Central memory CD4-positive, alpha-beta T cell (primary cell): ENCODE results near the gene HMGN4.

ENCODE experiments used
- DNase-seq: peaks from one replicate; pipeline ENCODE4 v3.0.0; 2022

Gene HMGN4

GRCh38 chr6:26552640-26553188 lies 14.5 kb downstream of the HMGN4 start:
- DNase-seq = no peak

- DNase-seq = peak; percentile 75
These were observed 15.1 kb downstream of the HMGN4 start for GRCh38 chr6:26553264-26553634.

DNA sequence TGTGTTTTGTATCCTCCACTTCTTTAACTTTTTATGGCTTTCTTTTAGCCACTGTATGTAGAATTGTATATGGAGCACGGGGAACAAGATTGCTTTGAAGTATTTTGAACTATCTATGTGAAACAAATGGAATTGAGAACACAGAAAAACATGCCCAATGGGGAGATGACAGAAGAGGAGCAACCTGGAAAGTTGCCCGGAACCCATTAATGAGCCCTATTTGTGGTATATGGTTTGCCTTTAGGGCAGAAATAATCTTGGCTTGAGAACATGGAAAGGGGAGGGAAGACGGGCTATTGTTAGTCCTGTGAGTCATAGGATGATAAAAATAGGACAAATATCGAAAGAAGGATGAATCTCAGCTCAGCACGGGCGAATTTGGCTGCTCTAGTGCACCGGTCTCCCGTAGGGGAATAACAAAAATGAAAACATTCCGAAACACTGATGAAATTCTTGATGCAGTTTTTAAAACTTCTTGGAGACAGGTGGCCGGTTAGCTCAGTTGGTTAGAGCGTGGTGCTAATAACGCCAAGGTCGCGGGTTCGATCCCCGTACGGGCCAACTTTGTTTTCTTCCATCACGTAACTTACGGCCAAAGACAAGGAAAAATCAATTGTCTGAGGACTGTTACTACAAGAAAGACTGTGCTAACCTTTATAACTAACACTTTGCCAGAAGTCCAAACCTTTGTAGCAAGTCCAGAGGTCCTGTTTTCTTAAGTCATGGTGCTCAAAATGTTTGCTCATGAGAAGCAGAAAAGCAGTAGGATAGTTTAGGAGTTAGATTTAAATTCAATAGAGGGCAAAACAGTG lies 15.7 kb downstream of the HMGN4 start:
- DNase-seq = peak; percentile 84

DNA sequence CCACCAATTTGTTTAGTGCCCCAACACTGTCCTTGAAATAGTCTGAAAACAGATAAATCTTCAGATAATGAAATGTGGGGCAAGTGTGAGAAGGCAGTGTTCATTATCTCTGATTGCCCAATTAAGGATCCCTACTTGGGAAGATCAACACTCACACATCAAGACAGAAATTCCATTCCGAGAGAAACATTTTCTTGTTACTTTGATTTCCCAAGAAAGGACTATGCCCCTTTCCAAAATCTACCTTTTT lies 16.2 kb downstream of the HMGN4 start:
- no peak for DNase-seq

DNA sequence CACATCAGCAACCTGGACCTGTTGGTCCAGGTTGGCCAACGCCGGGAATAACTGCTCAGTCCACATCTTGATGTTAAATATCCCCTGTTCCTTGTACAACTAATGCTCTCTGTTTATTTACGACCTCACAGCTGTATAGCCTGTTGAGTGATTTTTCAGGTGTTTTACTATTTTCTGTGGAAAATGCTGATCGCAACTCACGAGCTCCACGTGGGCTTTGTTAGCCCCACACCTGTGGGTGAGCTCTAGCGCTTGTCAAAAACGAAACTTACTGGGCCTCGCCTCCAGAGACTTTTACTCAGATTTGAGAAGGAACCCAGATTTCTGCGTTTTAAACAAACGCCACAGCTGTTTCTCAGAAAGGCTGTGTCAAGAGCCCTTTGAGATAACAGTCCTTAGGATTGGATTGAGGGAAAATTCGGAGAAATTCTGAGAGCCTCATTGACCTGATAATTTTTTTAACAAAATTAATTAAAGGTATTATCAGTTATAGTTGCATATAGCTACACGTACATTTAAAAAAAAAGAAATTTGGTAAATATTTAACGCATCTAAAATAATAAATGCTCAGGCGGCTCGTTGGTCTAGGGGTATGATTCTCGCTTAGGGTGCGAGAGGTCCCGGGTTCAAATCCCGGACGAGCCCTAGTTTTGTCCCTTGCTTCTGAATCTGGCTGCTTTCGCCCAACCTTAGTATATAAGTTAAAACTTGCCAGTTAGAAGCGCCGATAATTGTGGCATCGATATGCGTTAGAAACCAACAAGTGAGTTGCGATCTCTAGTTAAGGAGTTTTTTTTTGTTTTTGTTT lies 16.7 kb downstream of the HMGN4 start:
- peak; percentile 50 for DNase-seq

- DNase-seq = no peak
These were observed 17.5 kb downstream of the HMGN4 start for GRCh38 chr6:26555505-26556262.

- peak; percentile 24 for DNase-seq
These were observed 18.3 kb downstream of the HMGN4 start for GRCh38 chr6:26556263-26557070.

DNA sequence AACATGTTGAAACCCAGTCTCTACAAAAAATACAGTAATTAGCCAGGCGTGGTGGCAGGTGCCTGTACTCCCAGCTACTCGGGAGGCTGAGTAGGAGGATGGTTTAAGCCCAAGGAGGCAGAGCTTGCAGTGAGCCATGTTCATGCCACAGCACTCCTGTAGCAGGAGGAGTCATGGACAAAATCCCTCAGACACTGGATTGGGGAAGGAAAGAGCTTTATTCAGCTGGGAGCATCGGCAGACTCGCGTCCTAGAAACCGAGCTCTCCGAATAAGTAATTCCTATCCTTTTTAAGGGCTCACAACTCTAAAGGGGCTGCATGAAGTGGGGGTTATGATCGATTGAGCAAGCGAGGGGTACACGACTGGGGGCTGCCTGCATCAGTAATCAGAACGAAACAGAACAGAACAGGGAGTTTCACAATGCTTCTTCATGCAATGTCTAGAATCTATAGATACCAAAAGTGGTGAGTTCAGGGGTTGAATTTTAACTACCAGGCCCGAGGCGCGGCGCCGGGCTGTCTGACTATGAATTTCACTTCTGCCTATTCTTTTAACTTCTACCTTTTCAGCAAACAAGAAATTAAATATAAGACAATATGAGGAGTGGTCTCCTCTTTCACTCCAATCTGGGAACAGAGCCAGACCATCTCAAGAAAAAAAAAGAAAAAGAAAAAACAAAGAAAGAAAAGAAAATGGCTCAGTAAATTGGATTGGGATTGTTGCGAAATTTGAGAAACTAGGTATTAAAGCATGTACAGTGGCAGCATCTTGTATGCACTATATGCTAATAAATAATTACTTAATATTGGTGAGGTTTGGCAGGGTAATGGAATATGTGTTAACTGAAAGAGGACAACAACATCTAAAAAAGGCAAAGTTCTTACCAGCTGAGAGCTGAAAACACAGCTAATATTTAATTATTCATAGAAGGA lies 23.6 kb downstream of the HMGN4 start:
- no peak for DNase-seq

GRCh38 chr6:26563488-26563887 lies 25.3 kb downstream of the HMGN4 start:
- DNase-seq = no peak

DNA sequence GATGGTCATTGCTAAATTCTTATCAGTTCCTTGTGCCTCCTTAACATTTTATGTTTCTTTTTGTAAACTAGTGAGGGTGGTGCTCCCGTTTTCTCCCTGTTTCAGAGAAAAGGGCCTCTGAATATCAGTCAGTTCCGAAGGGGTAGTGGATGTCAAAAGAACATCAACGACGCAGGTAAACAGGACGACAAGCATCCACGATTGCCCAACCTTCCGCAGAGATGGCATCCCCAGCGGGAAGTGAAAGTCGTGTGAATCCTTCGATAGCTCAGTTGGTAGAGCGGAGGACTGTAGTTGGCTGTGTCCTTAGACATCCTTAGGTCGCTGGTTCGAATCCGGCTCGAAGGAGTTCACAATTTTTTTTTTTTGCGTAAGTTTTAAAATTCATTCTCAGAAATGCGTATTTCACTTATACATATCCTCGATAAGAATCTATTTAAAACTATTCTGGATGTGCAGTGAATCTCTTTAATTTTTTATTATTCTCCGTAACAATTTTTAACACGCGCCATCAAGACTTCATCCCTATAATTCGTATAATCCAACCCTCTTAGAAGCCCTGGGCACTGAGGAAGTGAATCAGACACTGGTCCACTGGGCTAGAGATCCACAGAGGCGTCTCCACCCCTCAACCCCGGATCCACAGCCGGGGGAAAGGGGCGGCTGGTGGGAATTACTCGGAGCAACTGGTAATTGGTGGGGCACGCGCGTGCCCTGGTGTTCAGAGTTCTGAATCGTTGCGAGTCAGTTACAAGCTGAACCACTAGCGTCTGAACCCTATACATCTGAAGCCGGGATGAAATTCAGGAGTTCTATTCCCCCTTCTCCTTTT lies 30.7 kb downstream of the HMGN4 start:
- DNase-seq = peak; percentile 96

DNA sequence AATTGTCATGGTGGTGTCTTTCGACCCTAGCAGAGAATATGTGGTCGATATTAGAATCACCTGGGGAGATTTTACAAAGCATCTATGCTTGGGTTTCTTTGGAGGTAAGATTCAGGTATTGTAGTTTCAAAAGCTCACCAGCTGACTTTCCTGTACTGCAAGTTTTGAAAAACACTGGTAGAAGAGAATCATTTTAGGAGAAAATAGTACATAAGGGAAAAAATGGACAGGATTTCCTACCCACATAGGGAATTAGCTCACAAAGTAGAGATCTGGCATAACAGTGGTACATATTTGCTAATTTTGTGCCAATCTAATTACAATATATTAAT lies 31.2 kb downstream of the HMGN4 start:
- DNase-seq = peak; percentile 12

- no peak for DNase-seq
These were observed 32.1 kb downstream of the HMGN4 start for GRCh38 chr6:26570027-26570809.

DNA sequence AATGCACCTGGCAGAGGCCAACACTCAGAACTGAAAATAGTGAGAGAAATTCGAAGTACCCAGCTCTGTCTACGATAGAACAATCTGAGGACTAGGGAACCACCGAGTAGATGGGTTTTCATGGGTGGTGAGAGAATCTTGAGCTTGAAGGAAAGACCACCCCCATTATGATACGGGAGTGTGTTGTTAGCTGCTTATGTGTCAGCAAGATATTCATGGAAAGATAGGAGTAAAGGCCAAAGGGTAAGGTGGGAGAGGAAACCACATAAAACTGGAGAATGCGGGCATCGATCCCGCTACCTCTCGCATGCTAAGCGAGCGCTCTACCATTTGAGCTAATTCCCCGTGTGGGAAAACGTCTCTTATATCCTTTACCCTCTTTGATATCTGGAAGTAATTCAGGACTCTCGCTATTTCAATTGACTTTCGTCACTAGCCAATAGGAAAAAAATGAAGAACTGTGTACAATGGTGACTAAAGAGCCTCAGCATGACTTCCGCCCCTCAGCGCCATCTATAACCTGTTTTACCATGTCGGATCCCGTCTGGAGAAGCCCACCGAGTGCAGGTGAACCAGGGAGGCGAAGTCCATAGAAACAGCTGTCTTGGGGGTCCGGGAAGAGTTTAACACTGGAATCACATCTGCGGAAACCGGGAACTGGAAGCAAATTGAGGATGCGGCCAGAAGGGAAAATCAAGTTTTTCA lies 33.6 kb downstream of the HMGN4 start:
- DNase-seq = peak; percentile 71

GRCh38 chr6:26575494-26575939 lies 37.4 kb downstream of the HMGN4 start:
- DNase-seq = no peak

GRCh38 chr6:26576407-26576843 lies 38.3 kb downstream of the HMGN4 start:
- no peak for DNase-seq

GRCh38 chr6:26576929-26577719 lies 39.0 kb downstream of the HMGN4 start:
- DNase-seq = peak; percentile 46

- DNase-seq = no peak
These were observed 39.5 kb downstream of the HMGN4 start for GRCh38 chr6:26577720-26578072.

DNA sequence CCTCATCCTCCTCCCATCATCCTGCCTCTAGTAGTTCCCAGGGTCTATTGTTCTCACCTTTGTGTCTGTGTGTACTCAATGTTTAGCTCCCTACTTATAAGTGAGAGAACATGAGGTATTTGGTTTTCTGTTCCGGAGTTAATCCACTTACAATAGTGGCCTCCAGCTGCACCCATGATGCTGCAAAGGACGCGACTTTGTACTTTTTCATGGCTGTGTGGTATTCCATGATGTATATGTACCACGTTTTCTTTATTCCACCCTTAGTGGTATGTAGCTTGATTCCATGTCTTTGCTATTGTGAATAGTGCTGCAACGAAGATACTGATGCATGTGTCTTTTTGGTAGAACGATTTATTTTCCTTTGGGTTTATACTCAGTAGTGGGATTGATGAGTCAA lies 40.1 kb downstream of the HMGN4 start:
- DNase-seq = no peak
